ENCODE measurements around the gene TIMM22.
"Not testable (repeated sequence)": the region's sequence is repeated elsewhere in the genome, so short reads cannot be mapped to it uniquely, and the experiment has no call there.

Gene TIMM22

GRCh38 chr17:1039123-1039507, 42.2 kb downstream of the TIMM22 start:
- TF ChIP-seq CTCF (conservative IDR thresholded peaks at IDR 0.05) (no peak), ZFX (IDR thresholded peaks at IDR 0.05) (no peak)
- no peak overlapping the region for H3K27ac ChIP-seq

- H3K27ac ChIP-seq: no peak overlapping the region
- no peak for TF ChIP-seq ZFX (IDR thresholded peaks at IDR 0.05)
- TF ChIP-seq CTCF (conservative IDR thresholded peaks at IDR 0.05): no peak
These were observed 42.7 kb downstream of the TIMM22 start for GRCh38 chr17:1039511-1040215.

GRCh38 chr17:1040216-1040600, 43.3 kb downstream of the TIMM22 start:
- no peak for TF ChIP-seq CTCF (conservative IDR thresholded peaks at IDR 0.05)
- no peak for TF ChIP-seq ZFX (IDR thresholded peaks at IDR 0.05)
- no peak overlapping the region for H3K27ac ChIP-seq

GRCh38 chr17:1041746-1042145, 44.8 kb downstream of the TIMM22 start:
- no peak for TF ChIP-seq CTCF (conservative IDR thresholded peaks at IDR 0.05)
- TF ChIP-seq ZFX (IDR thresholded peaks at IDR 0.05): no peak
- H3K27ac ChIP-seq: no peak overlapping the region

GRCh38 chr17:1042486-1042885, 45.6 kb downstream of the TIMM22 start:
- no peak for TF ChIP-seq ZFX (IDR thresholded peaks at IDR 0.05)
- TF ChIP-seq CTCF (conservative IDR thresholded peaks at IDR 0.05): no peak
- H3K27ac ChIP-seq: no peak overlapping the region

GRCh38 chr17:1043601-1044251, 46.8 kb downstream of the TIMM22 start:
- no peak for TF ChIP-seq ZFX (IDR thresholded peaks at IDR 0.05)
- no peak for TF ChIP-seq CTCF (conservative IDR thresholded peaks at IDR 0.05)
- no peak overlapping the region for H3K27ac ChIP-seq

- not testable (repeated sequence) for H3K27ac ChIP-seq
These were observed 47.6 kb downstream of the TIMM22 start for GRCh38 chr17:1044387-1045009.

Data from C4-2B (cell line).